GM19099 (cell line): ENCODE measurements around the gene RASAL2.

Source experiments
- POLR2A ChIP-seq: IDR thresholded peaks from 3 replicates; pipeline ENCODE4 v1.6.1; 2011; ENCODE audit warnings: low read depth; ENCODE audit not compliant: insufficient read length; ENCODE audit errors: extremely low read depth

RASAL2 gene

DNA sequence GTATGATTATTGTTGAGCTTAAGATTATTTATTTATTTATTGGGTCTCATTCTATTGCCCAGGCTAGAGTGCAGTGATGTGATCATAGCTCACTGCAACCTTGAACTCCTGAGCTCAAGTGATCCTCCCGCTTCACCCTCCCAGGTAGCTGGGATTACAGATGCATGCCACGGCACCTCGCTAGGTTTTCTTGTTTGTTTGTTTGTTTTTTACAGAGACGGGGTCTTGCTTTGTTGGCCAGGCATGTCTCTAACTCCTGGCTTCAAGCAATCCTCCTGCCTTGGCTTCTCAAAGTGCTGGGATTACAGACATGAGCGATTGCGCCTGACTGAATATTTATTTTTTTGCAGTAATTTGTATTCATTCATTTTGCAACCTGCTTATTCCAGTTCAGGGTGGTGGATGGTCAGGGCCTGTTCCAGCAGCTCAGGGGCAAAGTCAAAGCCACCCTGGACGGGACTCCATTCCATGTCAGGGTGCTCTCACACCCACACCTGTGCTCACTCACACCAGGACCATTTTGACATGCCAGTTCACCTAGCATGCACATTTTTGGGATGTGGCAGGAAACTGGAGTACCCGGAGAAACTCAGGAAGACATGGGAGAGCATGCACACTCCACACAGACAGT, 29.6 kb upstream of the RASAL2 start:
- TF ChIP-seq POLR2A = no peak

DNA sequence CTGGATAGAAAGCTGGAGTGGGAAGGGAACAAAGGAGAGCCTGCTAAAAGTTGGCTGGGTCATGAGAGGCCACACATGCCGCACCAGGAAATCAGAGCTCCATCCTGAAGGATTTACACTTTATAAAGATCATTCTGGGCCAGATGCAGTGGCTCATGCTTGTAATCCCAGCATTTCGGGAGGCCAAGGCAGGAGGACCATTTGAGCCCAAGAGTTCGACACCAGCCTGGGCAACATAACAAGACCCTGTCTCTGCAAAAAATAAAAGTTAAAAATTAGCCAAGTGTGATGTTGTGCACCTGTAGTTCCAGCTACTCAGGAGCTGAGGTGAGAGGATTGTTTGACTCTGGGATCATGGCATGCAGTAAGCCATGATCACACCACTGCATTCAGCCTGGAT, 28.7 kb upstream of the RASAL2 start:
- no peak for TF ChIP-seq POLR2A

DNA sequence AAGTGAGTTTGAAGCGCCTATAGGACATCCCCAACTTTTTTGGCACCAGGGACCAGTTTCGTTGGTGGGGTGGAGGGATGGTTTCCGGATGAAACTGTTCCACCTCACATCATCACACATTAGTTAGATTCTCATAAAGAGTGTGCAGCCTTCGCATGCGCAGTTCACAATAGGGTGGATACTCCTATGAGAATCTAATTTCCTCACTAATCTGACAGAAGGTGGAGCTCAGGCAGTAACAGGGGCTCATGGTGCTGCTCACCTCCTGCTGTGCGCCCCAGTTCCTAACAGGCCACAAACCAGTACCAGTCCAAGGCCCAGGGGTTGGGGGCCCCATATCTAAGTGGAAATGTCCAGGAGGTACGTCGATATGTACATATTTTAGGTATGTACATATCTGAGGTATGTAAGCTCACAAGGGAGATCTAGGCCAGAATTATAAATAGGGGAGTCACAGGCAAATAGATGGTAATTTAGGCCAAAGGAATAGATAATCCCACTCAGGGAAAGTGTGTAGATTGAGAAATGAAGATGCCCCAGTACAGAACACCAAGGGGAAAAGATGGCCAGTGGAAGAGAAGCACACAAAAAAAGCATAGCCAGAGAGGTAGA, 27.5 kb upstream of the RASAL2 start:
- TF ChIP-seq POLR2A = no peak

DNA sequence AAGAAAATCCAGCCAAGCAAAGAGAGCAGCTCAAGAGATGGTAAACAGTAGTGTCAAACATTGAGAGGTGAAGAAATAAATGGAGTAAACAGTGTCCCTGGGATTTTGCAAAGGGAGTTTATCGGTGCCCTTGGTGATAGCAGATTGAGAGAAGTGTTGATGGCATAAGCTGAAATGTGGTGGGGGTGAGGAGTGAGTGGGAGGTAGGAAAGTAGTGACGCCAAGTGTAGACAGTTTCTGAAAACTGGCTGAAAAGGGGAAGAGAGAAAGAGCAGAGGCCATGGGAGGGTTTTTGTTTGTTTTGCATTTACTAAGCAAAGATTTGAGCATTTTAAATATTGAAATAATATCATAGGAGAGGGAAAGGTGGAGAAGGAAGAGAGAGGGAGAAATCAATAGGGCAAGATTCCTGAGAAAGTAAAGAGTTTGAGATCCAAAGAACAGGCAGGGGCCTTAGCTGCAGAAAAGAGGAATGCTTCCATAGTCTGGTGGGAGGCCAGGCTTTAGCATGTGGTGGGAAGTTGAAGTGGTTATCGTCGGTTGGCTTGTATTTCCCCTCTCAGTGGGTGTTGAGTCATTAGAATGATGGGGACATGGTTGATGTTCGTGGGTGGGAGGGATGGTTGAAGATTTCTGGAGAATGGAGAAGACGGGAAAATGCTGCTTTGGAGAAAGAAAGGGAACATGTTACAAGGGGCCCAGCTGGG, 26.8 kb upstream of the RASAL2 start:
- TF ChIP-seq POLR2A = no peak

DNA sequence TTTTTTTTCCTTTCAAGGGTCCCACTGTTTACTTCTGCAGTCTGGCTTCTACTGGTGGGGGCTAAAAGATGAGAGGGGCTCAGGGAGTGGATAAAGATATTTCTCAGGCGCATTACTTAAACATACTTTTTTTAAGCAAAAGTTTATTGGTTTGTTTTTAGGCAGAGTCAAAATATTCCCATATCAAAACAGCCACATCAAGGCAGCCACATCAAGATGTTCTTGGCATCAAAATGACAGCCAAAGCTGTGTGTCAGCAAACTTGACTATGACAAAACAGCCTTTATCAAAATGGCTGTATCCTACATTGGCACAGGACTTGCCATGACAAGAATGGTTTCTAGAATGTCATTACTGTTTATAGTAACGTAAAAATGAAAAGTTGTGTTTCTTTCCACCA, 22.1 kb upstream of the RASAL2 start:
- no peak for TF ChIP-seq POLR2A

DNA sequence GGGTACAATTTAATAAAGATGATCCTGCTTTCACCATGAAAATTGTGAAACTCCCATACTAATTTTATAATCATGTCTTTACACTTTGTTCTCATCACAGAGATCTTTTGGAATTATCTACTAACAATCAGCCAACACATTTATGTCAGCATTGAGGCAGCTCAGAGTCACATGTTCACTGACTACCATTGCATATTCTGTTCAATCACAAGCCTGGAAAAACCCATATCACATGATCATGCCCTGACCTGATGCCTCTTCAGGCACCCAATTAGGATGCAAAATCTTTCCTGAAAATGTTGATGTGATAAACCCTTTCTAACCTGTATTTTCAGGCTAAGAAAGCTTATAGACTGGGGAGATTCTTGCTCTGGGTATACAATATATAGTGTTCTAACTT, 21.6 kb upstream of the RASAL2 start:
- no peak for TF ChIP-seq POLR2A

DNA sequence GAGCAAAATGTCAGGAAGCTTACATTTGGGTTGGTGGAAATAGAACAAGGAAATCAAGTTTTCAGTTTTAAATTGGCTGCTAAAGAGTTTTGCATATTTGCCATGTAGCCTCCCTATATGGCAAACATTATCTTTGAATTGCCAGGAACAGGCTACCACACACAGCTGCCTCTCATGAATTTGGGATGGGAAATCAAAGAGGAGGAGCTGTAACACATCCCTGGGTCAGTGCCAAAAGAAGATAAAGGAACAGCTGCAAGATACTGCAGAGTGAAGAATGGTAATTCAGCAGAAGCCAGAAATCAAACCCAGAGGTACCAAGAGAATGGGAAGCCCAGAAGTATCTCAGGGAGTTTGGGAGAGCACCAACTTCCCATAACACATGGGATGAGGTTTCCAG, 18.6 kb upstream of the RASAL2 start:
- TF ChIP-seq POLR2A = no peak

DNA sequence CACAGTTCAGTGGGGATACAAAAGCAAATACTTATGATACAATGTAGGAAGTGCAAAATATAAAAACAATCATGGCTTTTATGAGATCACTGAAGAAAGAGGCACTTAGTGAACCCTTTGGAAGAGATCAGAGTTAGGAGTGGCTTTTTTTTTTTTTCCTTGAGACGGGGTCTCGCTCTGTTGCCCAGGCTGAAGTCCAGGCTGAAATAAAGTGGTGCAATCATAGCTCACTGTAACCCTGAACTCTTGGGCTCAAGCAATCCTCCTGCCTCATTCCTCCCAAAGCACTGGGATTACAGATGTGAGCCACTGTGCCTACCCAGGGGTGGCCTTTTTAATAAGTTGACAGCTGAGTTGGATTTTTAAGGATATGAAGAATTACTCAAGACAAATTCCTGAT, 17.3 kb upstream of the RASAL2 start:
- no peak for TF ChIP-seq POLR2A

DNA sequence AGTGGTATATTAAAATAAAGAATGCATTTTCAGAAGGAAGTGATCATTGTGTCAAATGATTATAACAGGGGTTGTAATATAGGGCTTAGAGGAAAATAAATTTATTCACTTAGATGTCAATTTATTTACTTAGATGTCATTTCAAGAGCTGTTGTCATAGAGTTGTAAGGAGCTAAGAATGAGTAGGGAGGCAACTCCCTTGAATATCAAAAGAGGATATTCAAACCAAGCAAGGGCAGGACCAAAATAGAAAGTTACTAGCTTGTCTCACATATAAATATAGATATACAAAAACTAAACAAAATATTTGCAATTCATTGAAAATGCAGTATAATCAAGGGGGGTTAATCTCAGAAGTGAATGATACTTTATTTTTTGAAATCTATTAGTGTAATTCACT, 16.0 kb upstream of the RASAL2 start:
- no peak for TF ChIP-seq POLR2A

DNA sequence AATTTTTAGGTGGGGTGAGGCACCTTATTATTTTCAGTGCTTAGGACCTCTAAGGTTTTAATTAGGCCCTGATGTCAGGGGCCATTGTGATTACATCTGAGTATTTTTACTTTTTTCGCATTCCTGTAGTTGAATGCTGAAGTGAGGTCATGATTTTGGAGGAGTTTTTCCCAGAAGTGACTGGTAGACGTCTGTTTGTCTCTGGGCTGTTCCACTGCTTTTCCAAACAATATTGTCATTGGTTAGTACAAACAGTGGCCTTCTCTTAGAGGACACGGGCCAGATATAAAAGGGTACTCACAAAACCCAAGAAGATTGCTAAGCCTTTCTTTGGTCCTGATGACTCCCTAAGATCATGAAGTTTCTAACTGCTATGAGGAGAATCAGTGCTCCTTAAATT, 7.6 kb upstream of the RASAL2 start:
- no peak for TF ChIP-seq POLR2A

DNA sequence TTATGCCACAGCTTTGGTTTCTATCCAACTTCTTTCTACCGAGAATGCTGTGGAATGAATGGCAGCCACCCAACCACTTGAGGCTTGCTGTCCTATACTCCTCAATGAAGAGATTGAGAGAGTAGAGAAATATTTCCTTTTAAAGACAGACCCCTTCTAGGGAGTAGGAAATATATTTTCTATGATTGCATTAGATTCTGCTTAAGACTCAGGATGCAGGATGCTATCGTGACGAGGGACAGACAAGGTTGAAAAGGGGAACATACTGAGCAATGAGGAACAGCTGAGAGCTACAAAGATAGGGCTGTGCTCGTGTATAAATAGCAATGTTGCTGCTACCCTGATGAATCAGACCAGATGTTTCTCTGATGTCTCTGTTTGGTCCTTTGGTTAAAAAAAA, 7.1 kb upstream of the RASAL2 start:
- no peak for TF ChIP-seq POLR2A

DNA sequence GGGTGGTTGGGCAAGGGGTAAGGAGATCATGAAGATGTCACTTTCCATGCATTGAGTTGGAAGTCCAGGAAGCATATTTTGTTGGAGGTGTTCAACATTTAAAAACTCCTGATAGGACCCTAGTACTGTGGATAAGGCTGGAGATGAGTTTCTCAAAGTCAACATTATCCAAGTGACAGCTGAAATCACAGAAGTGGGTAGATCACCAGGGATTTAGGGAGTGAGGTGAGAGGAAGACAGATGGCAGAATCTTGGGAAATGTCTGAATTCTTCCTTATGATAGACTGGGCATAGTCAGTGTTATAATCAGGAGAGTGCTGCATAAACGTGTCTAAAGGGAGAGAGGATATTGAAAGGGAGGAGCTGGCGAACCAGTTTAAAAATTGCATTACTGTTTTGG, 5.3 kb upstream of the RASAL2 start:
- no peak for TF ChIP-seq POLR2A

DNA sequence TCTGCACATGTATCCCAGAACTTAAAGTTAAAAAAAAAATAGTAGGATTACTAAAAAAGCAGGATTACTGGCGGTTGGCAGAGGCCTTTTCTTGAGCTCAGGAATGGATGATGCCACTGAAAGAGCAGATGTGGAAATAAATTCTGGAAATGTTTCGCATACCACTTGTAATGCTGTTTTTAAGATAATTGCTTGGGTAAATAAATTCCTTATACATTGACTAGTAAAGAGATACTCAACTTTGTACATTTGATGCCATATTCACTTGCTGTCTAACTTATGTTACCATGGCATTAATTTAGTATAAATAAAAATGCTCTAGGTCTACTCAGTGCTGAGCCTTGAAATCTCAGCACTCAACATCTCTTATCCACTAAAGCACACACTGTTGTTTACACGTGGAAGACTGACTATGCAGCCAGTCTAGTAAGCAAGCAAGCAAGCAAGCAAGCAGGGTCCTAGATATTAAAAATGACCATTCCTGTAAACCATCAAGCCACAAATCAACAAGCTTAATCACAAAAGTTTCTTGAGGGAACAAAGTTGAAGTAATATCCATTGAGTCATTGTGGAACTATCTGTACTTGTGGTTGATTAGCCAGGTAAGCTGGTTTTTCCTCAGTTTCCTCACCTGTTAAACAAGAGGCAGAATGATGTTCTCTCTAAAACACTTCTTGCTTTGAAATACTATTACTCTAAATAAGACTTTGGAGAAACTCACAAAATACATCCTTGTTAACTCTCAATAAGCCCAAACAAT, 1.7 kb upstream of the RASAL2 start:
- TF ChIP-seq POLR2A = no peak

DNA sequence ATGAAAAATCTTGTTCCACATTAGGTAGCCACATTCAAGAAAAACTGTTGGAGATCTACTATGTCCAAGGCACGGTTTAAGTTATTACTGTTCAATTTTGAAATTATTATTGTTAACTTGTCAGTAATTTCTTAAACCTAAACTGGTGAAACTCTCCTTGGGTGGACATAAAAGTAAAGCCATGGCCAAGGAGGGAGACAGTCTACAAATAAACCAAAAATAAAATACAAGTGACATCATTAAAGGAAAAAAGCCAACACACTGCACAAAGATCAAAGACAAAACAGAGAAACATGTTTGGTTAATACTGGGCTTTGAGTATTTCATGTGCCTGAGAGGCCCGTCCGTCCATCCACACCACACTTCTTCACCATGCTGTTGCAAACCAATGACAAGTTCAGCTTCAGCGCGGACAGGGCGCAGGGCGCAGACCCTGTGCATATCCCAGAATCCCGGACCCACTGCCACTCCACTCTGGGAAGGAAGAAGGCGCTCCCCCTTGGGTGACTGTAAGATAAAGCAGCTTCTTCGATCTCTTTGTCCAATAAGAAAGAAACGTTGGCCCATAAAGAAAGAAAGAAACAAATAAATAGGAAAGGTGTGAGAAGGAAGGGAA, 918 bp upstream of the RASAL2 start:
- TF ChIP-seq POLR2A = no peak

DNA sequence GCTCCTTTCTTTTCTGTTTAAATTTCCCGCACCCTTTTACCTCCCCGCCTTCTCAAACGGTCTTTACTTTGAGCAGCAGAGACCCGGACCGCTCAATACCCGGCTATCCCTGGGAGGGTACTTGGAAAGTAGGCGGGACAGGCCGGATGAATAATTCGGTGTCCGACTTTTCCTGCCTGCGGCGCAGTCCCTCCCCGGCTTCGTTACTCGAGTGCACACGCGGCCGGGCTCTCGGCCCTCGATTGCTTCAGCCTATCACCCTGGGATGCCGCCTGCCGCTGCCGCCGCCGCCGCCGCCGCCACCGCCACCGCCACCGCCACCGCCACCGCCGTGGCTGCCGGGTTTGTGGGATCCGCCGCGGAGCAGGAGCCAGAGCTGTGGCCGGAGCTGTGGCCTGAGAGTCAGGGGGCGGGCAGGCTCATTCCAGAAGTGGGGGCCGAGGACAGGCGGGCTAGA, 382 bp upstream of the RASAL2 start:
- TF ChIP-seq POLR2A = no peak
